ENCODE measurements around the gene EIF3L. TPM values are rescaled to one million over a fixed set of nuclear protein-coding genes. Genes with fewer than 3 reads are reported as not detected.

Gene EIF3L
- total and polyA plus RNA-seq, 9 of the 15 experiments (the other 6 are each of a cell fraction or from before 2014, with no cell fraction given) = 257 to 699 (median 368) TPM

DNA sequence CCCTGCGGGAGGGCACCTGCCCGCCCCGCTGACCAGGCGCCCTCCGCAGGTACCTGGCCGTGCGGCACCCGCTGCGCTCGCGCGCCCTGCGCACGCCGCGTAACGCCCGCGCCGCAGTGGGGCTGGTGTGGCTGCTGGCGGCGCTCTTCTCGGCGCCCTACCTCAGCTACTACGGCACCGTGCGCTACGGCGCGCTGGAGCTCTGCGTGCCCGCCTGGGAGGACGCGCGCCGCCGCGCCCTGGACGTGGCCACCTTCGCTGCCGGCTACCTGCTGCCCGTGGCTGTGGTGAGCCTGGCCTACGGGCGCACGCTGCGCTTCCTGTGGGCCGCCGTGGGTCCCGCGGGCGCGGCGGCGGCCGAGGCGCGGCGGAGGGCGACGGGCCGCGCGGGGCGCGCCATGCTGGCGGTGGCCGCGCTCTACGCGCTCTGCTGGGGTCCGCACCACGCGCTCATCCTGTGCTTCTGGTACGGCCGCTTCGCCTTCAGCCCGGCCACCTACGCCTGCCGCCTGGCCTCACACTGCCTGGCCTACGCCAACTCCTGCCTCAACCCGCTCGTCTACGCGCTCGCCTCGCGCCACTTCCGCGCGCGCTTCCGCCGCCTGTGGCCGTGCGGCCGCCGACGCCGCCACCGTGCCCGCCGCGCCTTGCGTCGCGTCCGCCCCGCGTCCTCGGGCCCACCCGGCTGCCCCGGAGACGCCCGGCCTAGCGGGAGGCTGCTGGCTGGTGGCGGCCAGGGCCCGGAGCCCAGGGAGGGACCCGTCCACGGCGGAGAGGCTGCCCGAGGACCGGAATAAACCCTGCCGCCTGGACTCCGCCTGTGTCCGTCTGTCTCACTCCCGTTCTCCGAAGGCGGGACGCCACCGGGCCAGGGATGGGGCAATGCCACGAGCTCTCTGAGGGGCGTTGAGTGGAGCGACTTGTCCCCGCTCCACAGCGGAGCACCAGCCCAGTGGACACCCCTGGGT, 24.3 kb upstream of the EIF3L start:
- WGBS (ENCODE audit: insufficient coverage, low coverage, missing lambda C conversion rate) = 96% methylated on average over 32 of the region's 135 CpGs
- in situ Hi-C loops (cut with MboI) = no loop called here
- Histone ChIP-seq H3K4me3 (no peak overlapping the region), H3K27me3 (ENCODE audit: control insufficient read depth in 2 of 2, insufficient read depth in 2 of 2, low read length in 2 of 2) (no peaks in the 10 kb centered on the region), H2AFZ (ENCODE audit: low read depth, low read length) (no peak overlapping the region), H3K79me2 (ENCODE audit: control insufficient read depth, insufficient read depth, low read length) (no peaks in the 10 kb centered on the region), H3K9ac (ENCODE audit: insufficient read depth in 1 of 2, low read depth in 2 of 2, low read length in 2 of 2) (no peak overlapping the region), H3K9me1 (ENCODE audit: control insufficient read depth, insufficient read depth, low read length) (no peaks in the 10 kb centered on the region), H3K4me1 (replicated peaks in 1 of 2; ENCODE audit: control insufficient read depth in 2 of 2, insufficient read depth in 2 of 2, low read length in 2 of 2) (peaks cover 0 to 8% of the 10 kb centered on the region in 2 experiments; a peak in 3 of 5 replicates), H3K27ac (ENCODE audit: extremely low read depth, low read depth, low read length) (no peak overlapping the region), H3K9me3 (replicated peaks; ENCODE audit: control insufficient read depth, insufficient read depth, low read depth, low read length) (no peaks in the 10 kb centered on the region), H3K36me3 (ENCODE audit: control insufficient read depth, insufficient read depth, low read length) (0 out of 3 replicates have a peak, but pooled peaks cover 7% of the 10 kb centered on the region), H4K20me1 (replicated peaks; ENCODE audit: control insufficient read depth, insufficient read depth, low read length) (no peaks in the 10 kb centered on the region), H3K4me2 (ENCODE audit: insufficient read depth, low read length) (no peak overlapping the region)
- BruUV-seq (replicated peaks) = no TSS peak
- FAIRE-seq (no peak), DNase-seq (ENCODE audit: extremely low read depth in 1 of 4, low spot score in 3 of 4) (no peak), ATAC-seq (no peak)
- intact Hi-C loops (cut with micrococcal nuclease) = no loop called here
- CTCF ChIA-PET (ENCODE audit: low intra/inter-chr PET ratio) = no interaction called here
- TF ChIP-seq, protein P1, sequence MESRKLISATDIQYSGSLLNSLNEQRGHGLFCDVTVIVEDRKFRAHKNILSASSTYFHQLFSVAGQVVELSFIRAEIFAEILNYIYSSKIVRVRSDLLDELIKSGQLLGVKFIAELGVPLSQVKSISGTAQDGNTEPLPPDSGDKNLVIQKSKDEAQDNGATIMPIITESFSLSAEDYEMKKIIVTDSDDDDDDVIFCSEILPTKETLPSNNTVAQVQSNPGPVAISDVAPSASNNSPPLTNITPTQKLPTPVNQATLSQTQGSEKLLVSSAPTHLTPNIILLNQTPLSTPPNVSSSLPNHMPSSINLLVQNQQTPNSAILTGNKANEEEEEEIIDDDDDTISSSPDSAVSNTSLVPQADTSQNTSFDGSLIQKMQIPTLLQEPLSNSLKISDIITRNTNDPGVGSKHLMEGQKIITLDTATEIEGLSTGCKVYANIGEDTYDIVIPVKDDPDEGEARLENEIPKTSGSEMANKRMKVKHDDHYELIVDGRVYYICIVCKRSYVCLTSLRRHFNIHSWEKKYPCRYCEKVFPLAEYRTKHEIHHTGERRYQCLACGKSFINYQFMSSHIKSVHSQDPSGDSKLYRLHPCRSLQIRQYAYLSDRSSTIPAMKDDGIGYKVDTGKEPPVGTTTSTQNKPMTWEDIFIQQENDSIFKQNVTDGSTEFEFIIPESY (CRISPR knock-in tag; IDR thresholded peaks at IDR 0.05) = peak; percentile 10; the same call in 1 of the 2 replicates
- no peak for TF ChIP-seq ZNF583 (CRISPR knock-in tag; IDR thresholded peaks at IDR 0.05)
- peak; percentile 47 for TF ChIP-seq POLR2G (IDR thresholded peaks at IDR 0.05; ENCODE audit: low read depth, low read length)
- POLR2A ChIA-PET = interaction anchor here (0.6 kb wide), 1 partner anchor 10 kb away, joined by 5 read pairs; no protein-coding TSS in a partner anchor

Measured in K562 (cell line).